Activated CD4-positive, alpha-beta T cell treated with anti-CD3 and anti-CD28 coated beads, Interleukin-2, amount 50 U/mL, for 1 hour (primary cell): Measurements from ENCODE around the gene XPO6.
"Not testable (repeated sequence)": the region's sequence is repeated elsewhere in the genome, so short reads cannot be mapped to it uniquely, and the experiment has no call there.

ENCODE experiments used
- DNase-seq: peaks from one replicate; pipeline ENCODE4 v3.0.0-alpha.2; 2020

XPO6 gene, protein sequence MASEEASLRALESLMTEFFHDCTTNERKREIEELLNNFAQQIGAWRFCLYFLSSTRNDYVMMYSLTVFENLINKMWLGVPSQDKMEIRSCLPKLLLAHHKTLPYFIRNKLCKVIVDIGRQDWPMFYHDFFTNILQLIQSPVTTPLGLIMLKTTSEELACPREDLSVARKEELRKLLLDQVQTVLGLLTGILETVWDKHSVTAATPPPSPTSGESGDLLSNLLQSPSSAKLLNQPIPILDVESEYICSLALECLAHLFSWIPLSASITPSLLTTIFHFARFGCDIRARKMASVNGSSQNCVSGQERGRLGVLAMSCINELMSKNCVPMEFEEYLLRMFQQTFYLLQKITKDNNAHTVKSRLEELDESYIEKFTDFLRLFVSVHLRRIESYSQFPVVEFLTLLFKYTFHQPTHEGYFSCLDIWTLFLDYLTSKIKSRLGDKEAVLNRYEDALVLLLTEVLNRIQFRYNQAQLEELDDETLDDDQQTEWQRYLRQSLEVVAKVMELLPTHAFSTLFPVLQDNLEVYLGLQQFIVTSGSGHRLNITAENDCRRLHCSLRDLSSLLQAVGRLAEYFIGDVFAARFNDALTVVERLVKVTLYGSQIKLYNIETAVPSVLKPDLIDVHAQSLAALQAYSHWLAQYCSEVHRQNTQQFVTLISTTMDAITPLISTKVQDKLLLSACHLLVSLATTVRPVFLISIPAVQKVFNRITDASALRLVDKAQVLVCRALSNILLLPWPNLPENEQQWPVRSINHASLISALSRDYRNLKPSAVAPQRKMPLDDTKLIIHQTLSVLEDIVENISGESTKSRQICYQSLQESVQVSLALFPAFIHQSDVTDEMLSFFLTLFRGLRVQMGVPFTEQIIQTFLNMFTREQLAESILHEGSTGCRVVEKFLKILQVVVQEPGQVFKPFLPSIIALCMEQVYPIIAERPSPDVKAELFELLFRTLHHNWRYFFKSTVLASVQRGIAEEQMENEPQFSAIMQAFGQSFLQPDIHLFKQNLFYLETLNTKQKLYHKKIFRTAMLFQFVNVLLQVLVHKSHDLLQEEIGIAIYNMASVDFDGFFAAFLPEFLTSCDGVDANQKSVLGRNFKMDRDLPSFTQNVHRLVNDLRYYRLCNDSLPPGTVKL

DNA sequence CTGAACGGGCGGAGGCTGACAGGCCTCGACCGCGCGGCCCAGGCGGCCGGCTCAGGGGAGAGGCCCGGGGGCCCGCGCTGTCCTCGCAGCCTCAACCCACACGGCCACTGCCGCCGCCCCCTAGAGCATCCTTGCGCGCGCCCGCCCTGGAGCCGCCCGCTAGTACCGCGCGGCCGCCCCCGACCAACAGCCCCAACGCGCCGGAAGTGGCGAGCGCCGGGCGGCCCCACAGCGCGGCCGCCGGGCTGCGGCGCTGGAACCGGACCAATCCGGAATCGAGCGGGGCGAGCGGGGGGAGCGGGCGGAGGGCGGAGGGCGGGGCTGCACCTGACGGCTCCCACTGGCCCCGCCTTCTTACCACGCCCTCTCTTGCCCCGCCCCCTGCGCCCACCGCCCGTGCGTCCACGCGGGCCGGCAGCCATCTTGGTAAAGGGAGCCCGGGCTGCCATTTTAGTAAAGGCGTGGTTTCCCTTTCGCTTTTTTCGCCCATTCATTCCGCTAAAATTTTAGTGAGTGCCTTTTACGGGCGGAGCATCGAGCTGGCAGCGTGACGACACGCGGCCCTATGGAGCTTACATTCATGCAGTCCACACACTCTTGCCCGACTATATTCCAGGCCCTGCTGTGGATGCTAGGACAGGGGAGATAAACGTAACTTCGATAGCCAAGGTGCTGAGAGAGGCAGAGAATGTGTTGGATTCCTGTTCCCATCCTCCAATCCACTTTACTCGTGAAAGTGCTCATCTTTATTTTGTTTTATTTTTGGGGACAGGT lies at the start of gene XPO6:
TSS of gene XPO6 (minus strand) at position 208 of the 774 bp plus-strand sequence. CDS start 597 bp downstream, outside the sequence.
- peak; percentile 99 for DNase-seq

DNA sequence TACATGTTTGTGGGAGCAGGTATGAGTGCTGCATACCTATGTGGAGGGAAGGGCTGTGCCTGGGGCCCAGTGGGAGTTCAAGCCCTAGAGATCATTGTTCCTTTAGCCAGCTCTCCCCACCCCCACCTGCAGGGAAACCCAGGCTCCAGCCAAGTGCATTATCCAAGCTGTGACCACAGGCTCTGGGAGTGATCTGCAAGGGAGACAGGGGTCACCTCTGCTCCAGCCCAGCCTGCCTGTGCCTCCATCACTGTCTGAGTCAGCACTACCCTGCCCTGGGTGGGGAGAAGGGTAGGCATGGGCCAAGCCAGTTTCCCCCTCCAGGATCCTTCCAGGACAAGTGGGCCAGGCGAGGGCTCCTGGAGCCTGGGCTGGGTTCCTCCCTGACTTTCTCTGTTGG lies 48.4 kb upstream of the XPO6 start:
- DNase-seq: no peak

DNA sequence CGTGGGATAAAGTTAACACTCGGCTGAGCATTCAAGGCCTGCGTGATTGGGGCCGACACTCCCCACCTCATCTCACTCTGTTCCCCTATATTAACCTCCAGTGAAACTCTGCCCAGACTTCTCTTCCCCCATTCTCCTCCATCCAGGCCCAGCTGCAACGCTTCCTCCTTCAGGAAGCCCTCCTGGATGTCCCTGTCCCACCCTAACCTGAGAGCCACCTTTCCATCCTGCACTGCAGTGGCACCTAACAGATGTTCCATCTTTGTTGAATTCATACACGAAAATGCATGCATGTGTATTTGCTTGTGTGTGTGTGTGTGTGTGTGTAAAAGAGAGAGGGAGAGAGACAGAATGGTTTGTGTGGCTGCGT lies 48.0 kb upstream of the XPO6 start:
- DNase-seq: no peak

DNA sequence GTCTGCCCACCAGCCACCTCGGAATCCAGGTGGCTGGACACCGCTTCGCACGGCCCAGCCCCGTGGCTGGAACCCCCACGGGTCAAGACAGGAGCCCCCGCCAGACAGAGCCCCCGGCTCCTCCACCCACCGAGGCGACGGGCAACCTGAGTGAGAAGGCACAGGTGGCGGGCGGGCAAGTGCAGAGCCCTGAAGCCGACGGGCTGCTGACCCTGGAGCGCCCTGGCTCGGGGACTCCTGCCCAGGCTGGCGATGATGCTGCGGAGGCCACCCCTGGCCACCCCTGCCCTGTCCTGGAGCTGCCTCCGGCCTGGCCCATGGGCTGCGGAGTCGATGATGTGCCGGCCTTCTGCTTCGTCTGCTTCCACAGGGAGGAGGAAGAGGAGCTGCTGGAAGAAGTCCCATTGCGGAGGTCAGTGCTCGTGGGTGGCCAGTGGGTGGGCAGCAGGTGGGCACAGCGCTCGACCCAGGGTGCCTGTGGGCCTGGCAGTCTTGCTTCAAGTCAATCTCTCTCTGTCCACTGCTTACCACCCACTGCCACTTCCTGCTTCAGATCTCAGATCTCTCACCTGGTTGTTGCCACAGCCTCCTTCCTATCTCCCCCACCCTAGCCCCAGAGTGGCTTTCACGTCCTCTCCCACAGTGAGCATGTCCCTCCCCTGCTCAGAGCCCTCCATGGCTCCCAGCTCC lies 47.5 kb upstream of the XPO6 start:
- DNase-seq: no peak

DNA sequence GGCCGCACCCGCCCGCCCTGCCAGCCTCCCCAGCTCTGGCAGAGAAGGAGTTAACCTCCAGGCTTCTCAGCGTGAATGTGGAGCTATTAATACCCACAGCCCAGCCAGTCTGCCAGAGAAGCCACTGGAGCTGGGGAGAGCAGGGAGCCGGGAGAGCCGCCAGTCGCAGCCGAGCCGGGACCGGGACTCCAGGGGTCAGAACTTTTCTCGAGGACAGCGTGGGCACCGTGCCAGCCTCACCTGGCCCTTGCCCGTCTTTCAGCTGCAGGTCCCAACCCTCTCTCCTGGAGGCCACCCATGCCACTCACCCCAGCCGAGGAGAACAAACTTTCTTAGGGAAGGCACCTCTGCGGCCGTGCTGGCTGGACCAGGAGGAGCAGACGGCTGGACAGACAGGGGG lies 46.8 kb upstream of the XPO6 start:
- DNase-seq: no peak

DNA sequence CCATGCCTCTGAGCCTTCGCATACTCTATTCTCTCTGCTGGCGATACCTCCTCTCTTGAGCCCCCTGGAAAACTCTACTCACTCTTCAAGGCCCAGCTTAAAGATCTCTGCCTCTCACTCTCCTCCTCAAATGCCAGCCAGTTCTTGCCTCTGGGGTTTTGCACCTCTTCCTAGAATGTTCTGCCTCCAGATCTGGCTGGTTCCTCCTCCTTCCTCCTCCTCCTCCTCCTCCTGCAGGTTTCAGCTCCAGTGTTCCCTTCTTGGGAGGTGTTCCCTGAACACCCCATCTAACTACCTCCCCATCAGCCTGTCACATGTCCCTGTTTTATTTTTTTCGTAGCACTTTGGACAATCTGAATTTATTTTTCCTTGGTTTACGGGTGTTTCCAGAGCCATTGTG lies 45.5 kb upstream of the XPO6 start:
- DNase-seq: no peak

DNA sequence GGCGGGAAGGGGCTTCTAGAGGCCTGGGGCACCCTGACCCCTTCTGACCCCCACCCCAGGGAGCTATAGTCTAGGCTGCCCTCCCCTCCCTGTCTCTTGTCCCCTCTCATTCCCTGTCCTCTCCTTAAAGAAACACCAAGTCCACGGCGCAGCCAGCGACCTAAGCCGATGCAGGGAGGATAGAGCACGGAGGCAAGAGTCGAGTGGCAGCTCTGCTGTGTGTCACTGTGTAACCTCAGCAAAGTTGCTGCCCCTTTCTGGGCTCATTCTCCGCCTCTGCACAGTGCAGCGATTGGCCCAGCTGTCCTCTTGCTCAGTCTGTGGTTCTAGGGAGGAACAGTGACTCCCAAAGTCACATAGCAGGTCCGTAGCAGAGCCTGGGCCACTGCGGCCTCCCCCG lies 44.1 kb upstream of the XPO6 start:
- DNase-seq: no peak

DNA sequence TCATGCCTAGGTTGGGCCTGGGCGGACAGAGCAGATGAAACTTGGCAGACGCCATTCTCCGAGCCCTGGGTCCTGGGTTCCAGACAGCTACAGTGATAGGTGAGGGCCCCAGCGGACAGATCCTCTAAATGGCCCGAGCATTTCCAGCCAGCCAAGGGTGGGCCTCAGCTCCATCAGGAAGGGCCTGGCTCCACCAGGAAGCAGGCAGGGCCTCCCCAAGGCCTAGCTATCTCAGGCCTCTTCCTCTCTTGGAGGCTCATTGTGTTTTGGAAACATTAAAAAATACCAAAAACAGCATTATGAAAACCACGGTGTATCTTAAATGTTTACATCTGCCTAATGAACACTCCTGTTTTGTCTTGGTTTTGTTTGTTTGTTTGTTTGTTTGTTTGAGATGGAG lies 42.4 kb upstream of the XPO6 start:
- no peak for DNase-seq

DNA sequence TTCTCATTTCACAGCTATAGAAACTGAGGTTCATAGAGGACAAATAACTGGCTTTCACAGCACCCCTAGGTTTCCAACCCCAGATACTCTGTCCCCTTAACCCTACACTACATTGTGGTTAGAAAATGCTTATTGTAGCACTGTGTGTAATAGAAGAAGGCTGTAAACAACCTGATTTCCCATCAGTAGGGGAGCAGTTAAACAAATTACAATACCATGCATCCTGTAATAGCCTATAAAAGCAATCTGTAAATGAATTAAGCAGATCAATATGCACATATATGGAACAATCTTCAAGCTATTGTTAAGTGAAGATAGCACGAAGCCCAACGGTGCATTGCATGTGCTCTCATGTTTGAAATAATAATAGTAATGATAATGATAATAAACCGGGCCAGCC lies 39.2 kb upstream of the XPO6 start:
- no peak for DNase-seq

DNA sequence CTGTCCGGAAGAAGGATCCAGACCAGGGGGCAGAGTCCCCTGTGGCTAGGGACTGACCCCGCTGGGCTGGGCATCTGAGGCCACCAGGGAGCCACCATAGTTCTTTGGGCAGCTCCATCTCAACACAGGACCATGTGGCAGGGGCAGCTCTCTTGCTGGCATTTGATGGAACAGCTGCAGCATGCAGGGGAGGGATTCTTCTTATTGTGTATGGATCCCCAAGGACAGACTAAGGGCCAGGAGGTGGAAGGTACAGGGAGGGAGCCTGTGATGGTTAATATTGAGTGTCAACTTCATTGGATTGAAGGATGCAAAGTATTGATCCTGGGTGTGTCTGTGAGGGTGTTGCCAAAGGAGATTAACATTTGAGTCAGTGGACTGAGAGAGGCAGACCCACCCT lies 37.7 kb upstream of the XPO6 start:
- not testable (repeated sequence) for DNase-seq

DNA sequence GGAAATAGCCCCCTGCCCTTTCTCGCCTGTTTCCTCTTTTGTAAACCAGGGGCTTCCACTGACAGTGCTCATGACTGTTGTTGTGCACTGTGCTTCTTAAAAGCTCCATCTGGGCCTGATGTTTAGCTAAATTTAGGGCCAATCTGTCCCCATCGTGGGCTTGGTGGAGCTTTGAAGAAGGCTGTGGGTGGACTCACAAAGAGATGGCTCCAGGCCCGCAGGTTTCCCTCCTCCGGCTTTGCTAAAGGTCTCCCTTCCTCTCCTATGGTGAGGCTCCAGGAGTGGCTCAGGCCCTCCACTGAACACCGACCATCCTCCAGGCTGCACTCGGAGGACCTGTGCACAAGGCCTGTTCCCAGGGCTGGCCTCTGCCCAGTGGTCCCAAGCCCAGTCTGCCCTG lies 30.2 kb upstream of the XPO6 start:
- DNase-seq: no peak

DNA sequence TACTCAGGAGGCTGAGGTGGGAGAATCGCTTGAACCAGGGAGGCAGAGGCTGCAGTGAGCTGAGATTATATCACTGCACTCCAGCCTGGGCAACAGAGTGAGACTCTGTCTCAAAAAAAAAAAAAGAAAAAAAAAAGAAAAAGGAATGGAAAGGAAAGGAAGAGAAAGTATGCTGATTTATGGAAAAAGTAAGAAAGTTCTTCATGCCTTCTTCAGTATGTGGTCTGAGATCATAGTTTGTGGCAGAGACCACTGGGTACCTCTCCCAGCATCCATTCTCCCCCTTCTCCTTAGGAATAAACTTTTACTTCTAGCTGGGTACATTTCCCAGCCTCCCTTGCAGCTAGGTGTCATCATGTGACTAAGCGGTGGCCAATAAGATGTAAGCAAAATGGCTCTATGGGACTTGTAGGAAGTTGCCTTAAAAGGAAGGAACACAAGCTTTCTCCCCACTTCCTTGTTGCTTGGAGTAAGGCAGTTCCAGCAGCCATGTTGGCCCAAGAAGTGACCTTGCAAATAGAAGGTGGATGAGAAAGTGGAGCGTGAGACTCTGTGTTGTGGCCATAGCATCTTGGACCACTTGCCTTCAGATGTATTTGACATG lies 26.1 kb upstream of the XPO6 start:
- DNase-seq: no peak

DNA sequence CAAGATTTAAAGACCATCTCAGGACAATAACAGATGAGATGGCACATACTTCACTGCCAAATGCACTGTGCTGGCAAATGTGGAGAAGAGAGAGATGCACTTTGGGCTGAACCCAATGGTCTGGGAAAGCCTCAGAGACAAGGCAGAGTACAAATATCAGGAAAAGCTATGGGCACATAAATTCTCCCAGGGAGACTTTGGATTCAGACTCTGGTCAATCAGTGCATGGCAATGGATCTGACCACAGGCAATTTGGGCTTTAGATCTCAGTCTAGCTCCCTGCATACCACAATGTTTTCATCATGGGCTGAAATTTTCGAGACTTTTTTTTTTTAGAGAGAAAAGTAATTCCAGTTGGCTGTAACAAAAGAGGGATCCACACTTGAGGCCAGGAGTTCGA lies 20.0 kb upstream of the XPO6 start:
- DNase-seq: no peak

DNA sequence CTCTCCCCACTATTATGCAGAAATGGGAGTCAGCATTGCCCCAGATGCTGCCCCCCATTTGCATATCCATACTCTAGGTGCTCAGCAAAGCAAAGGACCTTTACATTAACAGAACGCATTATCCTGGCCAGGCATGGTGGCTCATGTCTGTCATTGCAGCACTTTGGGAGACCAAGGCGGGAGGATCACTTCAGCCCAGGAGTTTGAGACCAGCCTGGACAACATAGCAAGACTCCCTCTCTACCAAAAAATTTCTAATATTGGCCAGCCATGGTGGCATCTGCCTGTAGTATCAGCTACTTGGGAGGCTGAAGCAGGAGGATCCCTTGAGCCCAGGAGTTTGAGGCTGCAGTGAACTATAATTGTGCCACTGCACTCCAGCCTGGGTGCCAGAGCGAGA lies 12.1 kb upstream of the XPO6 start:
- not testable (repeated sequence) for DNase-seq

DNA sequence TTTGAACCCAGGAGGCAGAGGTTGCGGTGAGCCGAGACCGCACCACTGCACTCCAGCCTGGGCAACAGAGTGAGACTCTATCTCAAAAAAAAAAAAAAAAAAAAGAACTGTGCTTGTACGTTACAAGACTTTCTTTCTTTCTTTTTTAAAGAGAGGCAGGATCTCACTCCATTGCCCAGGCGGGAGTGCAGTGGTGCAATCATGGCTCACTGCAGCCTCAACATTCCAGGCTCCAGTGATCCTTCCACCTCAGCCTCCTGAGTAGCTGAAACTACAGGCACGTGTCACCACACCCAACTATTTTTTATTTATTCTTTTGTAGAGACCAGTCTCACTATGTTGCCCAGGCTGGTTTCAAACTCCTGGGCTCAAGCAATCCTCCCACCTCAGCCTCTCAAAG lies 8.0 kb upstream of the XPO6 start:
- DNase-seq: not testable (repeated sequence)

DNA sequence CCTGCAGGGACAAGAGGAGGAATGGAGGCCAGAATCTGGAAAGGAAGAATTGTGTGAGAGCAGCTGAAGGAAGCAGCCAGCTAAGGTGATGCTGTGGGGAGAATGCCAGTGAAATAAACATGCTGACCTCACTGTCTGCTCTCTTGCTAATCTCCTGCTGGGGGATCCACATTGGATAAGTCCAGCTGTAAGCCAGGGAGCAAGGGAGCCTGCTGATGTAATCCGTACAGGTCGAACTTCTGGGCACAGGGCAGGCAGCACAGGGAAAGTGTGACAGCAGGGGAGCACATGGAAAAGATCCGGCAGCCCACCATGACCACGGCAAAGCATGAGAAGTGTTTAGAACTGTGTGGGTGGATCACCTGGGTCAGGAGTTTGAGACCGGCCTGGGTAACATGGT lies 7.5 kb upstream of the XPO6 start:
- no peak for DNase-seq

DNA sequence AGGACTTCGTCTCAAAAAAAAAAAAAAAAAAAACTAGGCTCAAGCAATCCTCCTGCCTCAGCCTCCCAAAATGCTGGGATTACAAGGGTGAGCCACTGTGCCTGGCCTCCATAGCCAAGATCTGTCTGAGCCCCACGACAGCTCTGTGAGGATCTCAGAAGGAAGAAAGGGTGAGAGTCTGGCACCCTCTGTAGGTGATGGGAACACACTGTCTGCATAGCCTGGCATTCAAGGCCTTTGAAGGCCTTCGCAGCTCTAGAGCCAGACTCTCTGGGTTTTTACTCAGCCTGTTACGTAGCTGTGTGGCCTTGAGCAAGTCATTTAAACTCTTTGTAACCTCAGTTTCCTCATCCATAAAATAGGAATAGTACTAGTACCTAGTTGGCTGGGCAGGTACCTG lies 6.3 kb upstream of the XPO6 start:
- peak; percentile 57 for DNase-seq

DNA sequence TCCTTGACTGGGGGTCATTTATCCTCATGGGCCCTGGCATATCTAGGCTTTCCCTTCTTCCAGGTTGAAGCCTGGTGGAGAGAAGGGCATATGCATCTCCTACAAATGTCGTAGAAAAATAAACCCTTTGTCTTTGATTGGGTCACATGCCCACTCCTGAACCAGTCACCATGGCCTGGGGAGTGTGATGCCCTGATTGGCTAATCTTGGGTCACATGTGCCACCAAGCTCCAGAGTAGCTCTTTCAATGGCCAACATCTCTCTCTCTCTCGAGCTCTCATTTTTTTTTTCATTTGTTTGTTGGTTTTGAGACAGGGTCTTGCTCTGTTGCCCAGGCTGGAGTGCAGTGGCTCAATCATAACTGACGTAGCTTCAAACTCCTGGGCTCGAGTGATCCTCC lies 5.6 kb upstream of the XPO6 start:
- no peak for DNase-seq

DNA sequence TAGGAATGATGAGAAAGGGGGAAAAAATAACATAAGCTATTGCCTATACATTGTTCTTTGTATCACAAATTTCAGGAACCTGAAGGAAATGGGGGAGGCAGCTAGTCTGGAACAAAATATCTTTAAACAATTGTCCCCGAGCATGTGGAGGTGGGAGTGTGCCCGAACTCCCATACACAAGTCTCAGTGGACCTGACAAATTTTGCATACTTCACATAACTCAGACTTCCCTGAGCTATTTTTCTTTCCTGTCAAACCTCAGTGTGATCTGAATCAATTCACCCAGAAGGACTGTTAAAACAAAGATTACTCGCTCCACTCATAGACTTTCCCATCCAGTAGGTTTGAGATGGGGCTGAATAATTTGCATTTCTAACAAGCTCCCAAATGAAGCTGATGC lies 1.6 kb upstream of the XPO6 start:
- no peak for DNase-seq

DNA sequence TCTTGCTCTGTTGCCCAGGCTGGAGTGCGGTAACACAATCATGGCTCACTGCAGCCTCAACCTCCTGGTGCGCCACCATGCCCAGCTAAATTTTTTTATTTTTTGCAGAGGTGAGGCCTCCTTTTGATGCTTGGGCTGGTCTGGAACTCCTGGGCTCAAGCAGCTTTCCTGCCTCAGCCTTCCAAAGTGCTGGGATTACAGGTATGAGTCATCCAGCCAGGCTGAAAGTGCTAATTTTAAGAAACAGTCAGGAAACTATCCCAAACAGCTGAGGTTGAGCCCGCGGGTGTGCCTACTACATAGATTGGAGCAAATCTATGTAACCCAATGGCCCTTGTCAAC lies 738 bp upstream of the XPO6 start:
- DNase-seq: no peak

DNA sequence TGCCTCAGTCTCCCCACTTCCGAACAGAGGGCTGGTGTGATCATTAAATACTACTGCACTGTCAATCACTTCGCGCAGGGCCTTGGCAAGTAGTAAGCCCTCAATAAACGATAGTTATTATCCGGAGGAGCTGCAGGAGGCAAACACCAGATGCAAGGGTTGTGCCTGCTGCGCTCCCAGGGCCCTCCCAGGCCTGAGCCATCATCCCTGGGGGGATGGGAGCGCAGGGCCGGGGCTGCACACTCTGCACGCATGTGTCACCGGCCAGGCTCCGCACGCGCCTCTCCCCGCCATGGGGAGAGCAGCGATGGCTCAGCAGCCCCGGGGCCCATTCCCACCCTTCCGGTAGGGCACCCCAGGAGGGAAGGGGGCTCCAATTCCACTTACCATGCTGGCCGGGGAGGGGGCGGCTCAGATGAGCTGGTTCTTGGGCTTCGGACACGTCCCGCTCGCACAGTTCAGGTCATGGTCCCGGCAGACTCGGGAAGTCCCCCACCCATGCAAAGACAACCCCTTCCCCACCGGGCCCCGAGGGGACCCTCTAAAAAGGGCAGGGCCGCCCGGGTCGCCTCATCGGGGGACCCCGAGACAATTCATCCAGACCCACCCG lies 681 bp downstream of the XPO6 start:
- peak; percentile 60 for DNase-seq

DNA sequence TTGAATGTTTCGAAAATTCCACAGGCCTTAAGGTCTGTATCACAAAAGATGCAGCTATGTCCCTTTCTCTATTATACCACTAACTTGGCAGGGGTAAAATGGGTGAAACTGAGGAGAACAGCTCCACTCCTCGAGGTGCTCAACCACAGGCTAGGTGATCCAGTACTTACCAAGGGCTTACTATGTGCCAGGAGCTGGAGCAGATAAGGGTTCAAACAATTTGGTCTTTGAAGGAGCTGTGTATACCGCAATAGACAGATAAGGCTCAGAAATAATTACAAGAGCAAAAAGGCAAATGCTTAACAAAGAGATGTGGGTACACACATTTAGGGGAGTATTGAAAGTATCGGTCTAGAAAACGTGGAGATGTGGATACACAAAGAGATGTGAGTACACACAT lies 1.5 kb downstream of the XPO6 start:
- DNase-seq: no peak
